WTC11 (cell line): ENCODE data around the gene IPO13. TPM values are rescaled to one million over a fixed set of nuclear protein-coding genes. Genes with fewer than 3 reads are reported as not detected.

Experiments used
- ATAC-seq: fragments of 200-7000 bp; cut with Tn5 transposase; 2 replicates; pipeline ENCODE4 v1.10.0; 2021; ENCODE audit warnings: mild to moderate bottlenecking, moderate library complexity
- CTCF ChIA-PET: fragments of 300-600 bp; sonication (Branson Sonifier 250); formaldehyde crosslinking; loops from one replicate; lab custom pipeline; 2021; ENCODE audit warnings: antibody characterized with exemption; lab: Charles Lee
- POLR2A ChIA-PET: fragments of 350-600 bp; sonication (Branson Sonifier 250); formaldehyde crosslinking; loops from one replicate; lab custom pipeline; 2021; ENCODE audit warnings: antibody characterized with exemption; lab: Charles Lee
- DNase-seq: peaks from one replicate; pipeline ENCODE4 v3.0.0; 2021; ENCODE audit warnings: low spot score
- H3K27ac Mint-ChIP-seq: 2 replicates; pipeline ENCODE4 v1.8.0; 2021; ENCODE audit warnings: mixed read lengths
- H3K27me3 Mint-ChIP-seq: 2 replicates; pipeline ENCODE4 v1.8.0; 2021; ENCODE audit warnings: low read depth, mild to moderate bottlenecking, moderate library complexity, mixed read lengths
- H3K36me3 Mint-ChIP-seq: 2 replicates; pipeline ENCODE4 v1.8.0; 2021; ENCODE audit warnings: mixed read lengths
- H3K4me1 Mint-ChIP-seq: 2 replicates; pipeline ENCODE4 v1.8.0; 2022; ENCODE audit warnings: mixed read lengths
- H3K4me3 Mint-ChIP-seq: 2 replicates; pipeline ENCODE4 v1.8.0; 2021; ENCODE audit warnings: mild to moderate bottlenecking, moderate library complexity, mixed read lengths
- H3K9me3 Mint-ChIP-seq: 2 replicates; pipeline ENCODE4 v1.8.0; 2021; ENCODE audit warnings: mixed read lengths
- CREM ChIP-seq: sonication (generic); formaldehyde crosslinking; IDR thresholded peaks from 2 replicates; pipeline ENCODE4 v1.8.1; 2022; ENCODE audit warnings: mild to moderate bottlenecking, missing genetic modification reagents, moderate library complexity
- EMX1 ChIP-seq: fragments of 250-450 bp; sonication (Bioruptor Pico); IDR thresholded peaks from 2 replicates; pipeline ENCODE4 v1.8.0; 2021; ENCODE audit warnings: mild to moderate bottlenecking
- ERG ChIP-seq: fragments of 250-450 bp; sonication (Bioruptor Pico); IDR thresholded peaks from 2 replicates; pipeline ENCODE4 v1.8.0; 2021; ENCODE audit warnings: mild to moderate bottlenecking
- ETV6 ChIP-seq: sonication (generic); formaldehyde crosslinking; IDR thresholded peaks from 2 replicates; pipeline ENCODE4 v1.8.1; 2022; ENCODE audit warnings: mild to moderate bottlenecking, missing genetic modification reagents
- FOXK1 ChIP-seq: sonication (generic); formaldehyde crosslinking; IDR thresholded peaks from 2 replicates; pipeline ENCODE4 v1.8.0; 2022; ENCODE audit warnings: mild to moderate bottlenecking, moderate library complexity, missing genetic modification reagents
- MLX ChIP-seq: sonication (generic); formaldehyde crosslinking; IDR thresholded peaks from 2 replicates; pipeline ENCODE4 v1.8.1; 2023; ENCODE audit warnings: mild to moderate bottlenecking, missing genetic modification reagents, moderate library complexity
- USF2 ChIP-seq: sonication (generic); formaldehyde crosslinking; IDR thresholded peaks from 2 replicates; pipeline ENCODE4 v1.8.1; 2023; ENCODE audit warnings: mild to moderate bottlenecking, missing genetic modification reagents, moderate library complexity
- ZMAT4 ChIP-seq: fragments of 250-450 bp; sonication (Bioruptor Pico); IDR thresholded peaks from 2 replicates; pipeline ENCODE4 v1.9.0; 2021; ENCODE audit warnings: mild to moderate bottlenecking
- ZNF121 ChIP-seq: sonication (generic); formaldehyde crosslinking; IDR thresholded peaks from 2 replicates; pipeline ENCODE4 v1.8.0; 2023; ENCODE audit warnings: missing genetic modification reagents
- ZSCAN18 ChIP-seq: fragments of 250-450 bp; sonication (Bioruptor Pico); IDR thresholded peaks from 2 replicates; pipeline ENCODE4 v2.1.2; 2022; ENCODE audit warnings: mild to moderate bottlenecking, moderate library complexity
- total RNA-seq: library from RNA; stranded (reverse); gene quantifications from 3 replicates; pipeline ENCODE4 v1.2.3, GENCODE V29; 2021
- TF ChIP-seq, protein P1 (sequence below): sonication (generic); formaldehyde crosslinking; IDR thresholded peaks from 2 replicates; pipeline ENCODE4 v1.8.1; 2022; ENCODE audit warnings: mild to moderate bottlenecking, missing genetic modification reagents, moderate library complexity, borderline replicate concordance
- TF ChIP-seq, protein P2 (sequence below): sonication (generic); formaldehyde crosslinking; IDR thresholded peaks from 2 replicates; pipeline ENCODE4 v1.8.0; 2022; ENCODE audit warnings: mild to moderate bottlenecking, missing genetic modification reagents
- TF ChIP-seq, protein P3 (sequence below): sonication (generic); formaldehyde crosslinking; IDR thresholded peaks from 2 replicates; pipeline ENCODE4 v1.8.0; 2022; ENCODE audit warnings: mild to moderate bottlenecking, missing genetic modification reagents

The IPO13 gene
- total RNA-seq, 1 experiment from 2014 or later = 24.2 TPM

- no peak for TF ChIP-seq ZSCAN18
- TF ChIP-seq, protein P1, sequence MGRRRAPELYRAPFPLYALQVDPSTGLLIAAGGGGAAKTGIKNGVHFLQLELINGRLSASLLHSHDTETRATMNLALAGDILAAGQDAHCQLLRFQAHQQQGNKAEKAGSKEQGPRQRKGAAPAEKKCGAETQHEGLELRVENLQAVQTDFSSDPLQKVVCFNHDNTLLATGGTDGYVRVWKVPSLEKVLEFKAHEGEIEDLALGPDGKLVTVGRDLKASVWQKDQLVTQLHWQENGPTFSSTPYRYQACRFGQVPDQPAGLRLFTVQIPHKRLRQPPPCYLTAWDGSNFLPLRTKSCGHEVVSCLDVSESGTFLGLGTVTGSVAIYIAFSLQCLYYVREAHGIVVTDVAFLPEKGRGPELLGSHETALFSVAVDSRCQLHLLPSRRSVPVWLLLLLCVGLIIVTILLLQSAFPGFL = no peak
- TF ChIP-seq USF2 = no peak
- no peak for TF ChIP-seq MLX (CRISPR knock-in tag)
- no peak for TF ChIP-seq ERG (CRISPR knock-in tag)
- no peak for TF ChIP-seq EMX1 (CRISPR knock-in tag)
- TF ChIP-seq, protein P2, sequence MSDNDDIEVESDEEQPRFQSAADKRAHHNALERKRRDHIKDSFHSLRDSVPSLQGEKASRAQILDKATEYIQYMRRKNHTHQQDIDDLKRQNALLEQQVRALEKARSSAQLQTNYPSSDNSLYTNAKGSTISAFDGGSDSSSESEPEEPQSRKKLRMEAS (CRISPR knock-in tag) = no peak
- TF ChIP-seq, protein P3, sequence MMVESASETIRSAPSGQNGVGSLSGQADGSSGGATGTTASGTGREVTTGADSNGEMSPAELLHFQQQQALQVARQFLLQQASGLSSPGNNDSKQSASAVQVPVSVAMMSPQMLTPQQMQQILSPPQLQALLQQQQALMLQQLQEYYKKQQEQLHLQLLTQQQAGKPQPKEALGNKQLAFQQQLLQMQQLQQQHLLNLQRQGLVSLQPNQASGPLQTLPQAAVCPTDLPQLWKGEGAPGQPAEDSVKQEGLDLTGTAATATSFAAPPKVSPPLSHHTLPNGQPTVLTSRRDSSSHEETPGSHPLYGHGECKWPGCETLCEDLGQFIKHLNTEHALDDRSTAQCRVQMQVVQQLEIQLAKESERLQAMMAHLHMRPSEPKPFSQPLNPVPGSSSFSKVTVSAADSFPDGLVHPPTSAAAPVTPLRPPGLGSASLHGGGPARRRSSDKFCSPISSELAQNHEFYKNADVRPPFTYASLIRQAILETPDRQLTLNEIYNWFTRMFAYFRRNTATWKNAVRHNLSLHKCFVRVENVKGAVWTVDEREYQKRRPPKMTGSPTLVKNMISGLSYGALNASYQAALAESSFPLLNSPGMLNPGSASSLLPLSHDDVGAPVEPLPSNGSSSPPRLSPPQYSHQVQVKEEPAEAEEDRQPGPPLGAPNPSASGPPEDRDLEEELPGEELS (CRISPR knock-in tag) = no peak
- no peak for ATAC-seq
- Mint-ChIP-seq H3K4me3 (no peak overlapping the region), H3K36me3 (peaks cover 8% of the 10 kb centered on the region; the same call in 1 of the 2 replicates), H3K27me3 (no peaks in the 10 kb centered on the region), H3K27ac (no peak overlapping the region), H3K9me3 (no peaks in the 10 kb centered on the region), H3K4me1 (no peaks in the 10 kb centered on the region)
- no peak for DNase-seq
- ChIA-PET POLR2A (no interaction called here), CTCF (no interaction called here)
These were observed 14.9 kb downstream of the IPO13 start for GRCh38 chr1:43961692-43962091.

GRCh38 chr1:43962324-43962723, 15.6 kb downstream of the IPO13 start:
- DNase-seq = no peak
- Mint-ChIP-seq H3K4me1 (no peaks in the 10 kb centered on the region), H3K36me3 (peaks cover 3% of the 10 kb centered on the region; the same call in 1 of the 2 replicates), H3K27ac (no peak overlapping the region), H3K4me3 (no peak overlapping the region), H3K9me3 (no peaks in the 10 kb centered on the region), H3K27me3 (no peaks in the 10 kb centered on the region)
- ChIA-PET POLR2A (no interaction called here), CTCF (no interaction called here)
- no peak for ATAC-seq
- TF ChIP-seq FOXK1 (CRISPR knock-in tag) = no peak
- TF ChIP-seq CREM (CRISPR knock-in tag) = no peak
- TF ChIP-seq, protein P3 (CRISPR knock-in tag) = no peak
- TF ChIP-seq ETV6 (CRISPR knock-in tag) = no peak
- no peak for TF ChIP-seq EMX1 (CRISPR knock-in tag)
- no peak for TF ChIP-seq ZNF121 (CRISPR knock-in tag)
- TF ChIP-seq ZMAT4 (CRISPR knock-in tag) = no peak
